Activated CD8-positive, alpha-beta T cell treated with anti-CD3 and anti-CD28 coated beads, Interleukin-2, amount 10 ng/mL, durations not matched to agents 7 days and 5 days (primary cell): ENCODE results near the gene IL3. TPM values are rescaled to one million over a fixed set of nuclear protein-coding genes. Genes with fewer than 3 reads are reported as not detected.

ENCODE experiments used
- ATAC-seq: fragments of 150-1000 bp; cut with Tn5 transposase; one replicate; pipeline ENCODE4 v1.10.0; 2021; ENCODE audit warnings: moderate library complexity
- CTCF ChIA-PET: fragments of 350-600 bp; sonication (Branson Sonifier 250); formaldehyde crosslinking; loops from one replicate; lab custom pipeline; 2021; ENCODE audit warnings: antibody characterized with exemption; lab: Charles Lee
- POLR2A ChIA-PET: fragments of 350-600 bp; sonication (Branson Sonifier 250); formaldehyde crosslinking; loops from one replicate; lab custom pipeline; 2021; ENCODE audit warnings: antibody characterized with exemption; lab: Charles Lee
- DNase-seq: peaks from one replicate; pipeline ENCODE4 v3.0.0-alpha.2; 2020
- H3K27ac Mint-ChIP-seq: one replicate; pipeline ENCODE4 v1.8.0; 2021; ENCODE audit warnings: mild to moderate bottlenecking, mixed read lengths
- H3K27me3 Mint-ChIP-seq: one replicate; pipeline ENCODE4 v1.8.0; 2021; ENCODE audit warnings: low read depth, mixed read lengths
- H3K36me3 Mint-ChIP-seq: one replicate; pipeline ENCODE4 v1.8.0; 2021; ENCODE audit warnings: low read depth, mixed read lengths
- H3K4me1 Mint-ChIP-seq: one replicate; pipeline ENCODE4 v1.8.0; 2021; ENCODE audit warnings: low read depth, mixed read lengths
- H3K4me3 Mint-ChIP-seq: one replicate; pipeline ENCODE4 v1.8.0; 2021; ENCODE audit warnings: mild to moderate bottlenecking, mixed read lengths
- H3K9me3 Mint-ChIP-seq: one replicate; pipeline ENCODE4 v1.8.0; 2022; ENCODE audit warnings: mixed read lengths; ENCODE audit not compliant: insufficient read depth
- total RNA-seq, 2 experiments: library from RNA; stranded (reverse); gene quantifications; one replicate each; pipeline ENCODE4 v1.2.3, GENCODE V29; 2021

IL3 gene
- total RNA-seq, 2 experiments from 2014 or later = not detected

DNA sequence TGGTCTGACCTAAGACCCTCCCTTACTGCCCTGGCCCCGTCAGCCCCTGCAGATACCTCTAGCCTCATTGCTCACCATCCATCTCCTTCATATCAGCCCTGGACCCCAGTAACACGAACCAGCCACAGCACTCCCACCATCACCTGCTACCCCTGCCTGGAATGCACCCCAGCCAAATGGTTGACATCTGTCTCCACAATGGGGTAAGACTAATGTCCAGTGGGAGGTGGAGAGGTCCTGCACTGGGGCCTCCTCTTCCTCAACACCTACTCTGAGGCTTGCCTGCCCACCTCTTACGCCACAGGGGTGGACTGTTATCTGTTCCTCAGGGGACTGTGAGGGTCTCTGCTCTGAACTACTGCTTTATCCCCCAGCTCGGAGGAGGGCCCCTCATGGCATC lies 25.2 kb downstream of the IL3 start:
- POLR2A ChIA-PET = interaction anchor here (0.6 kb wide), 1 partner anchor 9 kb away, joined by 3 read pairs; no protein-coding TSS in a partner anchor
- DNase-seq (no peak), ATAC-seq (no peak)
- Mint-ChIP-seq H3K27ac (peak overlapping the region; percentile 35), H3K4me3 (no peak overlapping the region), H3K4me1 (peaks cover 52% of the 10 kb centered on the region), H3K27me3 (no peaks in the 10 kb centered on the region), H3K36me3 (no peaks in the 10 kb centered on the region), H3K9me3 (no peaks in the 10 kb centered on the region)
- CTCF ChIA-PET = interaction anchor here (1.0 to 2.3 kb wide), 2 partner anchors 21 to 104 kb away, joined by 3 to 5 read pairs; no protein-coding TSS in a partner anchor

DNA sequence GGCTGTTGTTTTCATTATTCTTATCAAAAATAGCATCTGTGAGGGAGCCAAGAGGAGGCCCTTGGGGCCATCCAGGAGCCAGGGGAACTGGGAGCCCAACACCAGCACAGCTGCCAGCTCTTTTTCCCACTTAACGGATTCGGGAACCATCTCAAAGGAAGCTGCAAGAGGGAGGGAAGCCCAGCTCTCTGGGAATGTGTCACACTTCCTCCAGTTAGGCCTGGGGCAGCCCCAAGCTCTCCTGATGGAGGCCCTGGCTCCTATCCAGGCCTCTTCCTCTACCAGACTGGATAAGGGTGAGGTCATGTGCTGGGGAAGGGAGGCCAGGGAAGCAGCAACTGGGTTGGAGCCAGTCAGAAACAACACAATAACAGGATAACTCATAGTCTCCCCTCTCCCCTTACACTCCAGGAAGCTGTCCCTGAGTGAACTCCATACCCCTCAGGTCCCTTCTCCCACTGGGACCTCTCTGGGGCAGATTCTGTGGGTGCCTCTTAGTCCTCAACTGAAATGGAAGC lies 25.9 kb downstream of the IL3 start:
- peak overlapping the region; percentile 37 for H3K27ac Mint-ChIP-seq
- peaks cover 52% of the 10 kb centered on the region for H3K4me1 Mint-ChIP-seq
- ChIA-PET CTCF (no interaction called here), POLR2A (no interaction called here)
- no peaks in the 10 kb centered on the region for H3K9me3 Mint-ChIP-seq
- H3K36me3 Mint-ChIP-seq = no peaks in the 10 kb centered on the region
- DNase-seq = no peak
- no peak overlapping the region for H3K4me3 Mint-ChIP-seq
- no peak for ATAC-seq
- H3K27me3 Mint-ChIP-seq = no peaks in the 10 kb centered on the region

DNA sequence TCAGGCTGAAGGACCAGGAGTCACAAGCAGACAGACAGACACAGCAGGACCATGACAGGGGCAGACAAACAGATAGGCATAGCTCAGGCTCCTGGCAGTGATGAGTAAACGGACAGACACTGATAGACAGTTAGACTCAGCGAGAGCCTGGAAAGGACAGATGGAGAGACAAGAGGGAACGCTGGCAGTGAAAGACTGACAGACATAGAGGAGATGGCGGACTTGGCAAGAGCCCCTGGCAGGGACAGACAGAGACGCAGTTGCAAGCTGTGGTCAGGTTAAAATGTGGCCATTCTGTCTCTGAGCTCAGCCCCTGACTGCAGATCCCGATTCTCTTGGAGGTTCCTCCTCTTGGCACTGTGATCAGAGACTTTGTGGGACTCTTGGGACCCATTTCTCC lies 26.7 kb downstream of the IL3 start:
- DNase-seq = no peak
- H3K4me3 Mint-ChIP-seq = no peak overlapping the region
- POLR2A ChIA-PET = no interaction called here
- CTCF ChIA-PET = no interaction called here
- H3K9me3 Mint-ChIP-seq = no peaks in the 10 kb centered on the region
- H3K36me3 Mint-ChIP-seq = peaks cover 2% of the 10 kb centered on the region
- no peak for ATAC-seq
- peaks cover 43% of the 10 kb centered on the region for H3K4me1 Mint-ChIP-seq
- peak overlapping the region; percentile 3 for H3K27ac Mint-ChIP-seq
- no peaks in the 10 kb centered on the region for H3K27me3 Mint-ChIP-seq

GRCh38 chr5:132087661-132088060 lies 27.2 kb downstream of the IL3 start:
- no peak for ATAC-seq
- no peaks in the 10 kb centered on the region for H3K9me3 Mint-ChIP-seq
- ChIA-PET CTCF (no interaction called here), POLR2A (no interaction called here)
- H3K27me3 Mint-ChIP-seq = no peaks in the 10 kb centered on the region
- H3K4me1 Mint-ChIP-seq = peaks cover 38% of the 10 kb centered on the region
- peaks cover 2% of the 10 kb centered on the region for H3K36me3 Mint-ChIP-seq
- no peak for DNase-seq
- H3K27ac Mint-ChIP-seq = peak overlapping the region; percentile 9
- H3K4me3 Mint-ChIP-seq = no peak overlapping the region

GRCh38 chr5:132089363-132089762 lies 28.9 kb downstream of the IL3 start:
- H3K36me3 Mint-ChIP-seq = peaks cover 2% of the 10 kb centered on the region
- no peaks in the 10 kb centered on the region for H3K27me3 Mint-ChIP-seq
- H3K4me3 Mint-ChIP-seq = no peak overlapping the region
- no peaks in the 10 kb centered on the region for H3K9me3 Mint-ChIP-seq
- peaks cover 28% of the 10 kb centered on the region for H3K4me1 Mint-ChIP-seq
- ChIA-PET CTCF (interaction anchor here (1.9 kb wide), 2 partner anchors 9 to 26 kb away, joined by 4 read pairs; no protein-coding TSS in a partner anchor), POLR2A (no interaction called here)
- no peak overlapping the region for H3K27ac Mint-ChIP-seq
- ATAC-seq = no peak
- no peak for DNase-seq

DNA sequence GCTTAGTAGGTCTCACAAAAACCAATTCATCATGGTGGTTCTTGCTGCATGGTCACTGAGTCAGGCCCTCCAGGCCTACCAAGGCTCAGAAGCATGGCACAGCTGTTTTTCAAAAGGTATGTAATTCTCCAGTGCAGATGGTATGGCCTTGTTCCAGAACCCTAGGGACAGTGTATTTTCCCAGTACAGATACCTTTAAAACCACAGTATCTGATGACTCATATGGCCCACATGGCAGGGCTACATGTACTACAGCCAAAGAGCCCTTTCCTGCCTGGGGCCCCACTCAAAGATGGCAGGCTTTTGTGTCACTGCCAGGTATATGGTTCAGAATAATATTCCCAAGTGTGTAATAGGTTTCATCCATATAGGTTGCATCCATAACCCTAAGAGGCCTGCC lies 29.7 kb downstream of the IL3 start:
- H3K27ac Mint-ChIP-seq = no peak overlapping the region
- no peaks in the 10 kb centered on the region for H3K27me3 Mint-ChIP-seq
- peaks cover 26% of the 10 kb centered on the region for H3K4me1 Mint-ChIP-seq
- peak; percentile 45 for ATAC-seq
- POLR2A ChIA-PET = no interaction called here
- no peak overlapping the region for H3K4me3 Mint-ChIP-seq
- H3K36me3 Mint-ChIP-seq = peaks cover 2% of the 10 kb centered on the region
- no peaks in the 10 kb centered on the region for H3K9me3 Mint-ChIP-seq
- CTCF ChIA-PET = interaction anchor here (1.9 kb wide), 2 partner anchors 8 to 27 kb away, joined by 4 read pairs; no protein-coding TSS in a partner anchor
- no peak for DNase-seq

DNA sequence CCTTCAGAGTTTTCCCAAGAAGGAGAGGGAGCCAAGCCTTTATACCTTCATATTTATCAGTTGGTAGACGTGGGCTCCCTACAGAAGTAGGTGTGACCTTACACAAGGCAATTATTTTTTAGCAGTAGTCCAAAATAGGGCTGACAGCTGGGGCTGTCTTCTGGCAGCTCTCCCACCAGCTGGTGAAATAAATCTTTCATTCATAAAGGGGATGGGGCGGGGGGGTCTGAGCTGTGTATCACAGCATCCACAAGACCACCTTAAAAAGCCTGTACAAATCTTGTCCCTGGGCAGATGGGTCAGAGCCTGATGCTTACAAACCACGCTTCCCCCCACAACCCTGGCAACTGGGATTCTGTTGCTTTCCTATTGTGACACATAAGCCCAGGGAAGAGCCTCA lies 32.8 kb downstream of the IL3 start:
- no peaks in the 10 kb centered on the region for H3K9me3 Mint-ChIP-seq
- DNase-seq (no peak), ATAC-seq (no peak)
- H3K4me1 Mint-ChIP-seq = peaks cover 34% of the 10 kb centered on the region
- ChIA-PET CTCF (interaction anchor here (1.5 to 2.2 kb wide), 2 partner anchors 11 to 41 kb away, joined by 4 to 5 read pairs; no protein-coding TSS in a partner anchor), POLR2A (no interaction called here)
- no peak overlapping the region for H3K4me3 Mint-ChIP-seq
- no peaks in the 10 kb centered on the region for H3K27me3 Mint-ChIP-seq
- H3K36me3 Mint-ChIP-seq = peaks cover 2% of the 10 kb centered on the region
- H3K27ac Mint-ChIP-seq = no peak overlapping the region

DNA sequence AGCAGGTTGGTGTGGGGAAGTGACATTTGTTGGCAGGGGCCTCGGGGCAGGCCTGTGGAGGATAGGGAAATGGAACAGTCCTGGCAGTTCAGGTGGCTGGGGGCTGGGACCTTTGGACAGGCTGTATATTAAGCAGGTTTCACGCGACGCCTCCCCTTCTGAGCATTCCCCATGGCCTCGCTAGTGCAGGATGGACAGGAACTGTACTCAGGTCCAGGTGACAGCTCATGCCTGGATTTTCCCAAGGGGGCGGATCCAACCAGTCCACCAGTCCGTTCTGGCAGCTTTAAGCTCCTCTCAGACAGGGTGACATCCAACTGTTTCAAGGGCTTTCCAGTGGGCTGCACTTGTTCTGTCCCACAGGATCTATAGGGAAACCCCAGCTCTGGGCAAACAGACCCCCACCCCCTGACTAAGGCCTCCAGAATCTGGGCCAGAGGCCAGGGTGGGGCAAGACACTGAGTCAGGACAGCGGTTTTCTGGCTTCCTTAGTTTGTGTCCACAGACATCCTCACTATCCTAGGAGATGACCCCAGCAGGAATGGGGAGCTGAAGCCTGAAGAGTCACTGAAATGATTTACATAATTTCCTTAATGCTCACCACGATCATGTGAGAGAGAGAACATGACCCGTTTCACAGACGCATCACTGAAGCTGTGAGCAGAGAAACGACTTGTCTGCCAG lies 34.1 kb downstream of the IL3 start:
- Mint-ChIP-seq H3K27ac (no peak overlapping the region), H3K9me3 (no peaks in the 10 kb centered on the region), H3K4me1 (peaks cover 46% of the 10 kb centered on the region), H3K36me3 (peaks cover 2% of the 10 kb centered on the region), H3K4me3 (no peak overlapping the region), H3K27me3 (no peaks in the 10 kb centered on the region)
- ChIA-PET POLR2A (interaction anchor here (1.0 kb wide), 1 partner anchor 9 kb away, joined by 3 read pairs; no protein-coding TSS in a partner anchor), CTCF (interaction anchor here (0.8 to 2.2 kb wide), 4 partner anchors 9 to 85 kb away, joined by 3 to 6 read pairs (median 4); no protein-coding TSS in a partner anchor)
- DNase-seq (no peak), ATAC-seq (no peak)

DNA sequence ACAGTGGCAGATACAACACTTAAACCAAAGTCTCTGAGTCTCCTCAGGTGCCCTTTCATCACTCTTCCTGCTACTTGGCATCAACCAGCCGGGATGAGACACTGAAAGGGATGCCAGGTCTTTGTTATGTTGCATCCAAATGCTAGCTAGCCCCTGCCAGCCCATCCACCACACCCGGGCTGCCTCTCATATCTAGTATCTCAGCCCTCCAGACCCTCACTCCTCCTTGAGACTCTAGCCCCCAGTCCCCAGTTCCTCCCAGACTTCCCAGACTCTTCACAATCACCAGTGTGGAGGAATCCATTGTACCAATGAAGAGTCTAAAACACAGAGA lies 34.6 kb downstream of the IL3 start:
- ChIA-PET POLR2A (interaction anchor here (1.0 kb wide), 1 partner anchor 9 kb away, joined by 3 read pairs; no protein-coding TSS in a partner anchor), CTCF (interaction anchor here (0.8 to 2.2 kb wide), 4 partner anchors 9 to 85 kb away, joined by 3 to 6 read pairs (median 4); no protein-coding TSS in a partner anchor)
- Mint-ChIP-seq H3K4me1 (peaks cover 47% of the 10 kb centered on the region), H3K4me3 (no peak overlapping the region), H3K27me3 (no peaks in the 10 kb centered on the region), H3K36me3 (peaks cover 2% of the 10 kb centered on the region), H3K9me3 (no peaks in the 10 kb centered on the region), H3K27ac (no peak overlapping the region)
- ATAC-seq (no peak), DNase-seq (no peak)

DNA sequence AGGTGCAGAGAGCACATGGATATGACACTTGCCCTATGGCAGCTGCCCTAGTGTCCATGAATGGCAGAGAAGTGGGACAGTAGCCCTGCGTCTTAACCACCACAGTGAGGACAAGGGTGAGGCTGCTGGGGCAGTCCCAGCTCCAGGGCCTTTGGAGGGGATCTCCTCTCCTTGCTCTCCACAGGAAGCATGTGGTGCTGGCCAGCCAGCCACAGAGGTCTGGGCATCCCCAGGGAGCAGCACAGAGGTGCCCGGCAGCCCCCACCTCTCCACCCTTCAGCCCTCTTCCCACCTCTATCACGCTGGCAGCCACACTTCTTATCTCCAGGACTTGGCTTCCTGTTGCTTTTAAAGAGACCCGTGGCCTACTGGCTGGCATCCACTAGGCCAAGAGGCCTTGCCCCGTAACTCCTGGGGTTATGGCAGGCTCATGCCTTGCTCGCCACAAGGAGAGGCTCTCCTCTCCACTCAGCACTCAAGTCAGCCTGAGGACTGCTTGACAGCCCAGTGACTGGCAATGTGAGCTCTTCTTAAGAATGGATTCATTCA lies 35.0 kb downstream of the IL3 start:
- Mint-ChIP-seq H3K36me3 (peaks cover 2% of the 10 kb centered on the region), H3K27ac (no peak overlapping the region), H3K4me3 (no peak overlapping the region), H3K9me3 (no peaks in the 10 kb centered on the region), H3K4me1 (peaks cover 47% of the 10 kb centered on the region), H3K27me3 (no peaks in the 10 kb centered on the region)
- CTCF ChIA-PET = interaction anchor here (0.5 to 2.4 kb wide), 4 partner anchors 8 to 141 kb away, joined by 3 to 6 read pairs (median 5); no protein-coding TSS in a partner anchor
- POLR2A ChIA-PET = interaction anchor here (1.0 kb wide), 1 partner anchor 10 kb away, joined by 3 read pairs; no protein-coding TSS in a partner anchor
- DNase-seq (no peak), ATAC-seq (no peak)

DNA sequence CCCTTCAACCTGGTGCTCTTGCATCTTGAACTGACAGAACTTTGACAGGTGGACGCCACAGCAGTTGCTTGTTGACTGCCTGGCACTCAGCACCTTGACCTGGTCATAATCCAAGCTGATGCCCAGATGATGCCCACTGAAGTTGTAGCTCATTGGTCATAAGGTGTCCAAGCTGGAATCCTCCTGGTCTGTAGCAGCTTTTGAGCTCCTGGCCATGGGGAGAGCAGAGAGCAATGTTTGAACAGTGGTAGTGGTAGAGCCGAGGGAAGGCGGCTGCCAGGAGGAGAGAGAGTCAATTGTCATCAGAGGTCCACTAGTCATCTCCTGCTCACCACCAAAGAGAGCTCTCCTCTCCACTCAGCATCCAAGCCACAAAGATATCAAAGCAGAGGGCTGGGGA lies 36.4 kb downstream of the IL3 start:
- Mint-ChIP-seq H3K4me3 (no peak overlapping the region), H3K36me3 (no peaks in the 10 kb centered on the region), H3K4me1 (peaks cover 60% of the 10 kb centered on the region), H3K27ac (peak overlapping the region; percentile 15), H3K9me3 (no peaks in the 10 kb centered on the region), H3K27me3 (no peaks in the 10 kb centered on the region)
- DNase-seq (no peak), ATAC-seq (no peak)
- CTCF ChIA-PET = interaction anchor here (0.8 to 2.4 kb wide), 5 partner anchors 14 to 84 kb away, joined by 3 to 5 read pairs (median 3); no protein-coding TSS in a partner anchor
- POLR2A ChIA-PET = interaction anchor here (0.9 kb wide), 1 partner anchor 16 kb away, joined by 3 read pairs; no protein-coding TSS in a partner anchor
